BJ (cell line): ENCODE results near the gene ANO8. TPM values are rescaled to one million over a fixed set of nuclear protein-coding genes. Genes with fewer than 3 reads are reported as not detected.

Source experiments
- CTCF ChIA-PET: fragments of 350-600 bp; formaldehyde crosslinking; extraction: SDS; loops from one replicate; lab custom pipeline; 2021; ENCODE audit warnings: antibody characterized with exemption, inconsistent platforms; lab: Yijun Ruan, JAX
- POLR2A ChIA-PET: fragments of 300-600 bp; sonication (Branson Sonifier 250); formaldehyde crosslinking; extraction: SDS; loops from one replicate; lab custom pipeline; 2021; ENCODE audit warnings: antibody characterized with exemption; lab: Charles Lee
- DNase-seq: peaks from one replicate; pipeline ENCODE4 v3.0.0-alpha.2; 2011; ENCODE audit warnings: low read depth
- H3K27me3 ChIP-seq: 2 replicates; pipeline ENCODE4 v1.6.0; 2011; ENCODE audit warnings: low read length; ENCODE audit not compliant: control insufficient read depth, insufficient read depth
- H3K36me3 ChIP-seq: 2 replicates; pipeline ENCODE4 v1.5.1; 2011; ENCODE audit warnings: low read length; ENCODE audit not compliant: control insufficient read depth, insufficient read depth
- H3K4me3 ChIP-seq: 2 replicates; pipeline ENCODE4 v1.5.1; 2011; ENCODE audit warnings: low read depth, mild to moderate bottlenecking, control low read depth, low read length
- CTCF ChIP-seq: IDR thresholded peaks from 2 replicates; pipeline ENCODE4 v1.5.1; 2011; ENCODE audit warnings: low read depth, mild to moderate bottlenecking, control low read depth, inconsistent platforms, low read length, moderate library complexity; ENCODE audit not compliant: insufficient read depth
- polyA plus RNA-seq: library from polyadenylated mRNA; depleted of rRNA; stranded (reverse); fragments of >200 nt; gene quantifications from 2 replicates; pipeline ENCODE4 v1.2.3, GENCODE V29; 2011

ANO8 gene
- polyA plus RNA-seq, 1 experiment, result 1.9 TPM

- DNase-seq, result no peak
- ChIA-PET POLR2A (no interaction called here), CTCF (interaction anchor here (1.0 to 5.0 kb wide), 8 partner anchors 11 to 82 kb away, joined by 3 to 52 read pairs (median 6); no protein-coding TSS in a partner anchor)
- H3K4me3 ChIP-seq, result no peak overlapping the region
- H3K27me3 ChIP-seq, result no peaks in the 10 kb centered on the region
- H3K36me3 ChIP-seq, result peaks cover under 1% of the 10 kb centered on the region
- no peak for TF ChIP-seq CTCF
These were observed 30.8 kb downstream of the ANO8 start for GRCh38 chr19:17303940-17304267.

GRCh38 chr19:17303167-17303939 lies 31.3 kb downstream of the ANO8 start, which contains the start of gene ABHD8:
Gene ABHD8, minus strand, starts transcription at chr19:17303425. Its CDS starts 1,809 bp downstream, at chr19:17301616.
- H3K27me3 ChIP-seq, result no peaks in the 10 kb centered on the region
- peaks cover 1% of the 10 kb centered on the region for H3K36me3 ChIP-seq
- POLR2A ChIA-PET, result no interaction called here
- CTCF ChIA-PET, result interaction anchor here (0.7 to 5.0 kb wide), 11 partner anchors 10 to 170 kb away, joined by 3 to 52 read pairs (median 5); no protein-coding TSS in a partner anchor
- peak; percentile 51 for TF ChIP-seq CTCF
- DNase-seq, result peak; percentile 70
- peak within 1 kb of the TSS; percentile 84 for H3K4me3 ChIP-seq

GRCh38 chr19:17302391-17303166 lies 32.1 kb downstream of the ANO8 start:
- POLR2A ChIA-PET, result interaction anchor here (0.5 kb wide), 1 partner anchor 103 kb away, joined by 3 read pairs; the partner anchor contains the start of gene BST2
- CTCF ChIA-PET, result interaction anchor here (1.0 to 5.0 kb wide), 5 partner anchors 9 to 171 kb away, joined by 3 to 52 read pairs (median 4); no protein-coding TSS in a partner anchor
- TF ChIP-seq CTCF, result no peak
- no peaks in the 10 kb centered on the region for H3K27me3 ChIP-seq
- H3K36me3 ChIP-seq, result peaks cover 1% of the 10 kb centered on the region
- no peak for DNase-seq
- peak overlapping the region; percentile 84 for H3K4me3 ChIP-seq

- no peak overlapping the region for H3K4me3 ChIP-seq
- ChIA-PET CTCF (interaction anchor here (5.0 kb wide), 1 partner anchor 8 kb away, joined by 52 read pairs; no protein-coding TSS in a partner anchor), POLR2A (no interaction called here)
- H3K27me3 ChIP-seq, result no peaks in the 10 kb centered on the region
- no peak for DNase-seq
- TF ChIP-seq CTCF, result no peak
- H3K36me3 ChIP-seq, result peaks cover 1% of the 10 kb centered on the region
These were observed 33.5 kb downstream of the ANO8 start for GRCh38 chr19:17300992-17301619.
